ENCODE data around the gene MPPED2. TPM values are rescaled to one million over a fixed set of nuclear protein-coding genes. Genes with fewer than 3 reads are reported as not detected.

Gene MPPED2
- total and polyA plus RNA-seq, 8 donors, result 0.12 to 10.3 (median 2.5) TPM

DNA sequence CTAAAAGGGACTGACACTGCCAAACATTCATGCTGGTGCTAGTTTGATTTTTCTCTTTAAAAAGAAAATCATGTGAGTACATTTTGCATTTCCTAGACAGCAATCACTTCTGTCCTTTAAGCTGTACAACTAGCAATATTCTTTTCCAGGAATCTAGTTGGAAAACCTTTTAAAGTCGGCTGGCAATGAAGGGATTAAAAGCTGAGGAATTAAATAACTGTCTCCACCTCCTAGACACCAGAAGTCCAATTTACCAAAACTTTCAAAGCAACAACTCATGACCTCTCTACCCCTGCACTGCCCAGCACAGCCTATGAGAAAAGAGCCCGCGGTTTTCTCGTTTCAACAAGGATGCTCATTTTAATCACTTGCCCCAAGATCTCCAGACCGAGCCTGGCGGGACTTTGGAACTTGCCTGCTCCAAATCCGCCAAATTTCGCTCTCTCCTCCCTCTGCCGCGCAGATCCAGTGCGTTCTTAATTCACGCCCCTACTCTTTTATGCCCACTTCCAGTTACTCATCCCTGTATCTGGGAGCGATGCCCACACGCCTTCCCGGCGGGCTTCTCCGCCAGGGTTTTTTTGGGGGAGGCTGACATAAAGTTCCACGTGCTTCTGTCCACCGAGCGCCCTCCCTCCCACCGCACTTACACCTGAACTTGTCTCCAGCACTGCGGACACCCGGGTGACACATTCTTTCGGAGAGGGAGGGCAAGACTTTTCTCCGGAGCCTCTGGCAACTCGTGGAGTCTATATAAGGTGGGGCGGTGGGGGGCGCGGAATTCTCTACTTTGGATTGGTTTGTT is 2.5 kb downstream of the MPPED2 start:
- Histone ChIP-seq H3K27ac (peak overlapping the region in 3 of 5 donors; percentile 20 to 85 (median 64)), H3K36me3 (no peaks in the 10 kb centered on the region), H3K9me3 (no peaks in the 10 kb centered on the region), H3K27me3 (peaks cover 4 to 57% (median 33%) of the 10 kb centered on the region in 3 donors), H3K4me3 (peak overlapping the region; percentile 65 to 71 (median 70)), H3K4me1 (peaks cover 21 to 43% (median 29%) of the 10 kb centered on the region in 4 donors)
- WGBS, 5 donors, result 37 to 54% (median 47%) methylated on average over 27 to 29 of the region's 29 CpGs
- DNase-seq, result peak in 1 of 2 donors; percentile 63
- TF ChIP-seq, protein P1, sequence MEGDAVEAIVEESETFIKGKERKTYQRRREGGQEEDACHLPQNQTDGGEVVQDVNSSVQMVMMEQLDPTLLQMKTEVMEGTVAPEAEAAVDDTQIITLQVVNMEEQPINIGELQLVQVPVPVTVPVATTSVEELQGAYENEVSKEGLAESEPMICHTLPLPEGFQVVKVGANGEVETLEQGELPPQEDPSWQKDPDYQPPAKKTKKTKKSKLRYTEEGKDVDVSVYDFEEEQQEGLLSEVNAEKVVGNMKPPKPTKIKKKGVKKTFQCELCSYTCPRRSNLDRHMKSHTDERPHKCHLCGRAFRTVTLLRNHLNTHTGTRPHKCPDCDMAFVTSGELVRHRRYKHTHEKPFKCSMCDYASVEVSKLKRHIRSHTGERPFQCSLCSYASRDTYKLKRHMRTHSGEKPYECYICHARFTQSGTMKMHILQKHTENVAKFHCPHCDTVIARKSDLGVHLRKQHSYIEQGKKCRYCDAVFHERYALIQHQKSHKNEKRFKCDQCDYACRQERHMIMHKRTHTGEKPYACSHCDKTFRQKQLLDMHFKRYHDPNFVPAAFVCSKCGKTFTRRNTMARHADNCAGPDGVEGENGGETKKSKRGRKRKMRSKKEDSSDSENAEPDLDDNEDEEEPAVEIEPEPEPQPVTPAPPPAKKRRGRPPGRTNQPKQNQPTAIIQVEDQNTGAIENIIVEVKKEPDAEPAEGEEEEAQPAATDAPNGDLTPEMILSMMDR (IDR thresholded peaks at IDR 0.05), result no peak
- TF ChIP-seq POLR2AphosphoS5 (IDR thresholded peaks at IDR 0.05), result peak in 1 of 3 donors; percentile 4
- intact Hi-C loops (cut with DNase I; ENCODE audit: low total_unique reads), result no loop called here

DNA sequence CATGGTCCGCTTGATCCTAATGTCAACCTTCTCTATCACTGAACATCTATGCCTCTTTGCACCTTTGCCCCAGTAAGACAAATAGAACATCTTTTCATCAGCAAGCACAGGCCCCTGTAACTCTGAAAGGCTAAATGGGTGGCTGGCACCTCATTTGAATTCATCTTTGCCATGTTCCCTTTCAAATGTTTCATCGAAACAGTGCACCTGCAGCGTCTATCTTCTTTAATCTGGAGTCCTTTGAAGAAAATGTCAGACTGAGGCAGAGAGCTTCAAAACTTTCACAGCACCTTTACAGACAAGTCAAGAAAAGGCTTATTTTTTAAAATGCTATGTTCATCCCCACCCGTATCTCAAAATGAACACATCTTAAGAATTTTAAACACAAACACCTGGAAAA is 3.4 kb downstream of the MPPED2 start:
- Histone ChIP-seq H3K36me3 (no peaks in the 10 kb centered on the region), H3K9me3 (no peaks in the 10 kb centered on the region), H3K4me3 (no peak overlapping the region), H3K4me1 (peaks cover 21 to 43% (median 29%) of the 10 kb centered on the region in 4 donors), H3K27me3 (peaks cover 4 to 57% (median 33%) of the 10 kb centered on the region in 3 donors), H3K27ac (no peak overlapping the region)
- intact Hi-C loops (cut with DNase I; ENCODE audit: low total_unique reads), result no loop called here
- no peak for TF ChIP-seq EP300 (IDR thresholded peaks at IDR 0.05)
- TF ChIP-seq, protein P1 (IDR thresholded peaks at IDR 0.05), result no peak
- no peak for TF ChIP-seq POLR2A (IDR thresholded peaks at IDR 0.05)
- no peak for TF ChIP-seq POLR2AphosphoS5 (IDR thresholded peaks at IDR 0.05)
- no peak for DNase-seq
- WGBS, 5 donors, result 86 to 89% (median 87%) methylated on average over 4 of the region's 4 CpGs

DNA sequence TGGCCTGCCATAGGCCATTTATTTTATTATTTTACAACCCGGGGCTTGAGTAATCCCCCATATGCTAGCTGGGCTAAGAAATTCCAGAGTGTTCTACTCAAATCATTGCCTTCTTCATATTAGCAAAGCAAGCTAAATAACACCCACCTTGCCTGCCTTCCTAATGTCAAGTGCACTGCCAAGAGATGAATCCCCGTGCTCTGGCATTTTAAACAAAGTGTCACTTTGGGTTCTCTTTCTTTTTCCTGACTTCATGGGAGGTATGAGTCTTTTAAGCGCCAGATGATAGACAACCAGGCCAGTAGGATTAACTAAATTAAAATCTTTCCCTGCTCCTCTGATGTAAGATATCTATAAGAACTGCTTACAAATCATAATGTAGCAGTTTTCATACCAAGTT is 4.5 kb downstream of the MPPED2 start:
- H3K4me3 ChIP-seq, result no peak overlapping the region
- no peak overlapping the region for H3K27ac ChIP-seq
- 73 to 90% (median 84%) methylated on average over 3 of the region's 3 CpGs for WGBS, 5 donors
- DNase-seq, result no peak
- H3K4me1 ChIP-seq, result peaks cover 19 to 40% (median 27%) of the 10 kb centered on the region in 4 donors
- peaks cover 4 to 47% (median 32%) of the 10 kb centered on the region in 3 donors for H3K27me3 ChIP-seq
- H3K36me3 ChIP-seq, result no peaks in the 10 kb centered on the region
- H3K9me3 ChIP-seq, result no peaks in the 10 kb centered on the region
- intact Hi-C loops (cut with DNase I; ENCODE audit: low total_unique reads), result no loop called here
- TF ChIP-seq, protein P1 (IDR thresholded peaks at IDR 0.05), result no peak
- TF ChIP-seq POLR2A (IDR thresholded peaks at IDR 0.05) (no peak), POLR2AphosphoS5 (IDR thresholded peaks at IDR 0.05) (no peak), EP300 (IDR thresholded peaks at IDR 0.05) (no peak)

DNA sequence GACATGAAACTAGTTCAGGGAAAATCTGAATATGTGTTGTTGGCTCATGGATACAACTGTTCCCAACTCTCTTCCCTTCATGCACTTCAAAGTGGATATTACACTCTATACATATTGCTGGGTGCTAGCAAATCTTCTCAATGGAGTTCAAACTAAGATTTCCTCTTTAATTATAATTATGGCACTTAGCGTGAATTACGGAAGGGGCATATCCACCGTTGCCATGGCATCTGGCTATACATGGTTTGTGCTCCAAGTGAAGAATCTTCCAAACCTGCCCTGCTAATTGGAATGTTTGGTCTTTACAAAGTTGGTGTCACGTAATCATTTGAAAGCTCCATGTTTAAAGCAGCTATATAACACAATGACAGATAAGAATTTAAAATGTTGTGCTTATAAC is 5.6 kb downstream of the MPPED2 start:
- no peak for DNase-seq
- H3K36me3 ChIP-seq, result no peaks in the 10 kb centered on the region
- TF ChIP-seq POLR2AphosphoS5 (IDR thresholded peaks at IDR 0.05), result no peak
- TF ChIP-seq, protein P1 (IDR thresholded peaks at IDR 0.05), result no peak
- TF ChIP-seq EP300 (IDR thresholded peaks at IDR 0.05), result no peak
- TF ChIP-seq POLR2A (IDR thresholded peaks at IDR 0.05), result no peak
- H3K4me3 ChIP-seq, result no peak overlapping the region
- H3K27me3 ChIP-seq, result peaks cover 4 to 36% (median 21%) of the 10 kb centered on the region in 3 donors
- H3K4me1 ChIP-seq, result peaks cover 8 to 29% (median 16%) of the 10 kb centered on the region in 4 donors
- intact Hi-C loops (cut with DNase I; ENCODE audit: low total_unique reads), result no loop called here
- H3K27ac ChIP-seq, result no peak overlapping the region
- 70 to 98% (median 82%) methylated on average over 4 of the region's 4 CpGs for WGBS, 5 donors
- no peaks in the 10 kb centered on the region for H3K9me3 ChIP-seq

Measured in stomach (tissue), 9 donors.